HG03342 (cell line): ENCODE measurements around the gene TAS2R46.
"Not testable (repeated sequence)": the region's sequence is repeated elsewhere in the genome, so short reads cannot be mapped to it uniquely, and the experiment has no call there.

Experiments used
- ATAC-seq: cut with Tn5 transposase; IDR thresholded peaks from one replicate; pipeline ENCODE4 v1.9.1; 2021; ENCODE audit warnings: mild to moderate bottlenecking, moderate library complexity; ENCODE audit not compliant: unreplicated experiment

TAS2R46 gene, protein sequence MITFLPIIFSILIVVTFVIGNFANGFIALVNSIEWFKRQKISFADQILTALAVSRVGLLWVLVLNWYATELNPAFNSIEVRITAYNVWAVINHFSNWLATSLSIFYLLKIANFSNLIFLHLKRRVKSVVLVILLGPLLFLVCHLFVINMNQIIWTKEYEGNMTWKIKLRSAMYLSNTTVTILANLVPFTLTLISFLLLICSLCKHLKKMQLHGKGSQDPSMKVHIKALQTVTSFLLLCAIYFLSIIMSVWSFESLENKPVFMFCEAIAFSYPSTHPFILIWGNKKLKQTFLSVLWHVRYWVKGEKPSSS

DNA sequence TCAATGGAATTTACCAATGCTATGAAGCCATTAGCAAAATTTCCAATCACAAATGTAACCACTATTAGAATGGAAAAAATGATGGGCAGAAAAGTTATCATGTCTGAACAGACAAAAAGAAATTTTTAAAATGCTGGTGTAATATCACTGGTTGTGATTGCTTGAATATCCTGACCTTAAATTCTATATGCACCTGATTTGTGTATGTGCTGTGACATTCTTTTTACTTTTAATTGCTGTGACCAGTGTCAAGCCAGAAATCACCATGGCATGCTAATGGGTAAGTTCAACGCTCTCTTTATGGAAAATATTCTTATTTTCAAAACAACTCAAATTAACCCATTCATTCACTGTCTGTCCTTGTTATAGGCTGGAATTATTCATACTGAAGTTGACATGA lies at the start of gene TAS2R46:
TSS of gene TAS2R46 (minus strand) at position 101 of the 400 bp plus-strand sequence. CDS start at position 101, 0 bp downstream.
- not testable (repeated sequence) for ATAC-seq

DNA sequence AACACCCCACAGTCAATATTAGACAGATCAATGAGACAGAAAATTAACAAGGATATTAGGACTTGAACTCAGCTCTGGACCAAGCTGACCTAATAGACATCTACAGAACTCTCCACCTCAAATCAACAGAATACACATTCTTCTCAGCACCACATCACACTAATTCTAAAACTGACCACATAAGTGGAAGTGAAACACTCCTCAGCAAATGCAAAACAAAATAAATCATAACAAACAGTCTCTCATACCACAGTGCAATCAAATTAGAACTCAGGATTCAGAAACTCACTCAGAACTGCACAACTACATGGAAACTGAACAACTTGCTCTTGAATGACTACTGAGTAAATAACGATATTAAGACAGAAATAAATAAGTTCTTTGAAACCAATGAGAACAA lies 49.1 kb upstream of the TAS2R46 start:
- ATAC-seq: not testable (repeated sequence)

GRCh38 chr12:11108862-11109261 lies 46.8 kb upstream of the TAS2R46 start:
- ATAC-seq: no peak

- no peak for ATAC-seq
Observed at GRCh38 chr12:11107719-11108118, 45.6 kb upstream of the TAS2R46 start.

GRCh38 chr12:11106288-11106687 lies 44.2 kb upstream of the TAS2R46 start:
- no peak for ATAC-seq

GRCh38 chr12:11105546-11105945 lies 43.5 kb upstream of the TAS2R46 start:
- ATAC-seq: no peak

- not testable (repeated sequence) for ATAC-seq
Observed at GRCh38 chr12:11094910-11095309, 32.8 kb upstream of the TAS2R46 start.

DNA sequence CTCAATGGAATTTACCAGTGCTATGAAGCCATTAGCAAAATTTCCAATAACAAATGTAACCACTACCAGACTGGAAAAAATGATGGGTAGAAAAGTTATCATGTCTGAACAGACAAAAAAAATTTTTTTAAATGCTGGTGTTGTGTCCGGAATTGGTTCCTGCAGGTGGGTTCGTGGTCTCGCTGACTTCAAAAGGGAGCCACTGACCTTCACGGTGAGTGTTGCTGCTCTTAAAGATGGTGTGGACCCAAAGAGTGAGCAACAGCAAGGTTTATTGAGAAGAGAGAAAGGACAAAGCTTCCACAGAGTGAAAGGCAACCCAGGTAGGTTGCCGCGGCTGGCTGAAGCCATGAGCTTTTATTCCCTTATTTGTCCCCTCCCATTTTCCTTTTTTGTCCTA lies 30.0 kb upstream of the TAS2R46 start, which contains the start of gene TAS2R43:
TSS of gene TAS2R43 (minus strand) at position 186 of the 400 bp plus-strand sequence. CDS start at position 102, 84 bp downstream.
- no peak for ATAC-seq

- no peak for ATAC-seq
Observed at GRCh38 chr12:11089246-11089645, 27.2 kb upstream of the TAS2R46 start.

- peak; percentile 82 for ATAC-seq
Observed at GRCh38 chr12:11085419-11085818, 23.3 kb upstream of the TAS2R46 start.

- no peak for ATAC-seq
Observed at GRCh38 chr12:11081987-11082386, 19.9 kb upstream of the TAS2R46 start.

- ATAC-seq: no peak
Observed at GRCh38 chr12:11078246-11078645, 16.2 kb upstream of the TAS2R46 start.

GRCh38 chr12:11075642-11076041 lies 13.5 kb upstream of the TAS2R46 start:
- ATAC-seq: no peak

- ATAC-seq: no peak
Observed at GRCh38 chr12:11071414-11071813, 9.3 kb upstream of the TAS2R46 start.

DNA sequence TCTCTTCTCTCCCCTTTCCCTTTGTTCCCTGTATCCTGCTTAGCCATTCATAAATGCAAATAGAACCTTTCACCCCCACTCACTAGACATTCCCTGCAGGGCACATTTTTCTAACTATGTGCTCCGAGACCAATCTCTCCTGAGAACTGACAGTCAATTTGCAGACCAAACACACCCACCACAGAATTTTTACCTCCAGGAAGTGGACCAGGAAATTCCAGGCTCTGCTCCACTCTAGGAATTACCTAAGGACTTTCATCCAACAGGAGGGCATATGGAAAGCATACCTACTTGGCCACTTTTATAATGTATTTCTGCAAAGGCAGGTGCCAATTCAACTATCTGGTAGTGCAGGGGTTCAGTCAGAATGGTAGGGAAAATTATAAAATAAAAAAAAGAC lies 8.9 kb upstream of the TAS2R46 start:
- no peak for ATAC-seq

GRCh38 chr12:11069854-11070365 lies 7.8 kb upstream of the TAS2R46 start:
- no peak for ATAC-seq

GRCh38 chr12:11067514-11067913 lies 5.4 kb upstream of the TAS2R46 start:
- no peak for ATAC-seq

DNA sequence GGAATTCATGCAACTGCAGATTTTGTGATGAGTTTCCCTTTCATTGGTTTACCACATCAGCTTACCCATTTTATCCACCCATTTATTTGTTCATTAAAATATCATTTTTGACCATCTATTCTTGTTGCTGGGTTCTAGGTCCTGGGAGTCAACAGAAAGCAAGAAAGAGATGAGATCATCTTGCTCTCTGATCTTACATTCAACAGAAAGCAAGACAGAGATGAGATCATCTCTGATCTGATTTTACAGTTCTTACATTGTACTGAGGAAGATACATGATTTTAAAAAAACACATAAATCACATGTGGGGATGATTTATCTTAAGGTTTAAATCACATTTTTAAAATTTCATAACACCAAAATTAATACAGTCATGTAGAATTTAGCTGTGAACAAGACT lies 2.3 kb downstream of the TAS2R46 start:
- no peak for ATAC-seq

DNA sequence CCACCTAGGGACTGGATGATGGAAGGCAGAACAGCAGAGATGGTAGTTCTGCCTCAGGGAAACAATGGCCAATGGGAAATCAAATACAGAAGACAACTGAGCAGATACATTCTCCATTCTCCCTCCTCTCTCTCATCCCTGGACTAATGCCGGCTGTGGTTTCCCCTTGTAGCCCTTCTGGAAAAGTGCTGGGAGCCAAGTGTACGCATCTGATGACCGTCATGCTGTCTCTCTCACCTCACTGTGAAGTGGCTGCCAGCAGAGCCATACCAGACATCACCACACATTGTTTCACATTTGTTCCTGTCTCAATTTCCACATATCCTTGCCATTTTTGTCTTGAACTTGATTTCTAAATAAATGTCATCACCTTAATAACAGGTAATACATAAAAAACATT lies 3.1 kb downstream of the TAS2R46 start:
- no peak for ATAC-seq

- no peak for ATAC-seq
Observed at GRCh38 chr12:11055306-11055705, 6.8 kb downstream of the TAS2R46 start.

DNA sequence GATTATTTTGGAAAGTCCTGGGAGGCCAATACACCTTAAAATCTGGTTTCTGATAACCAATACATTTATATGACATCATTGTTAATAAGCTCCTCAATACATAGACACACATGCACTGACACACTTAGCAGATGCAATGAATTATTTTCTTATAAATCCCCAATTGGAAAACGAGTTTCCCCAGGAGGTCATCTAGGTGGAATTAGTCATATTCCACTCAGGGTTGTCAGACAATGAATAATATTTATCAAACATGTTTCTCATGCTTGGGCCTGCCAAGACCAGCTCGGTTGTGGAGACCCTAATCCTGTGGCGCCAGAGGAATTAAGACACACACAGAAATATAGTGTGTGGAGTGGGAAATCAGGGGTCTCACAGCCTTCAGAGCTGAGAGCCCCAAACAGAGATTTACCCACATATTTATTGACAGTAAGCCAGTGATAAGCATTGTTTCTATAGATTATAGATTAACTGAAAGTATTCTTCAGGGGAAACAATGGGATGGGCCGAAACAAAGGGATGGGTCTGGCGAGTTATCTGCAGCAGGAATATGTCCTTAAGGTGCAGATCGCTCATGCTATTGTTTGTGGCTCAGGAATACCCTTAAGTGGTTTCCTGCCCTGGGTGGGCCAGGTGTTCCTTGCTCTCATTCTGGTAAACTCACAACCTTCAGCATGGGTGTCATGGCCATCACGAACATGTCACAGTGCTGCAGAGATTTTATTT lies 12.1 kb downstream of the TAS2R46 start:
- ATAC-seq: not testable (repeated sequence)

DNA sequence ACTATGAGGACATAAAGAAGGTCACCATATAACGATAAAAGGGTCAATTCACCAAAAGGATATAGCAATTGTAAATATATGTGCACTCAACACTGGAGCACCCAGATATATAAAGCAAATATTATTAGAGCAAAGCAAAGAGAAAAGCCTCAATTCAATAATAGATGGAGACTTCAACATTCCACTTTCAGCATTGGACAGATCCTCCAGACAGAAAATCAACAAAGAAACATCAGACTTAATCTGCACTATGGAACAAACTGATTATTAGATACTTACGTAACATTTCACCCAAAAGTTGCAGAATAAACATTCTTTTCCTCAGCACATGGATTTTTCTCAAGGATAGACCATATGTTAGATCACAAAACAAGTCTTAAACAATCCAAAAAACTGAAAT lies 20.7 kb downstream of the TAS2R46 start:
- ATAC-seq: not testable (repeated sequence)
